SJSA1 (cell line): ENCODE results near the gene VWA3B. TPM values are rescaled to one million over a fixed set of nuclear protein-coding genes. Genes with fewer than 3 reads are reported as not detected.

Experiments used
- DNase-seq, 2 experiments: peaks; one replicate each; pipeline ENCODE4 v3.0.0-alpha.2; 2015 to 2020; ENCODE audit warnings: low spot score in 2 of 2, low read depth in 1 of 2
- H3K27ac ChIP-seq: fragments of 250-450 bp; sonication (Bioruptor Pico); 2 replicates; pipeline ENCODE4 v1.5.1; 2020; ENCODE audit warnings: mild to moderate bottlenecking, moderate library complexity
- H3K27me3 ChIP-seq: fragments of 250-450 bp; sonication (Bioruptor Pico); replicated peaks from 2 replicates; pipeline ENCODE4 v1.5.1; 2020; ENCODE audit warnings: mild to moderate bottlenecking, moderate library complexity
- H3K36me3 ChIP-seq: fragments of 250-450 bp; sonication (Bioruptor Pico); 2 replicates; pipeline ENCODE4 v1.5.1; 2020; ENCODE audit warnings: mild to moderate bottlenecking
- H3K4me1 ChIP-seq: fragments of 250-450 bp; sonication (Bioruptor Pico); replicated peaks from 2 replicates; pipeline ENCODE4 v1.6.1; 2021; ENCODE audit warnings: mild to moderate bottlenecking
- H3K4me3 ChIP-seq: fragments of 250-450 bp; sonication (Bioruptor Pico); 2 replicates; pipeline ENCODE4 v1.5.1; 2020; ENCODE audit warnings: mild to moderate bottlenecking
- H3K9me3 ChIP-seq: fragments of 250-450 bp; sonication (Bioruptor Pico); replicated peaks from 2 replicates; pipeline ENCODE4 v1.5.1; 2020; ENCODE audit warnings: mild to moderate bottlenecking
- total RNA-seq: library from RNA; depleted of rRNA; stranded (reverse); fragments of >200 nt; shearing (Covaris generic); gene quantifications from 2 replicates; pipeline ENCODE4 v1.2.3, GENCODE V29; 2014

The VWA3B gene
- total RNA-seq, 1 experiment from 2014 or later: not detected

DNA sequence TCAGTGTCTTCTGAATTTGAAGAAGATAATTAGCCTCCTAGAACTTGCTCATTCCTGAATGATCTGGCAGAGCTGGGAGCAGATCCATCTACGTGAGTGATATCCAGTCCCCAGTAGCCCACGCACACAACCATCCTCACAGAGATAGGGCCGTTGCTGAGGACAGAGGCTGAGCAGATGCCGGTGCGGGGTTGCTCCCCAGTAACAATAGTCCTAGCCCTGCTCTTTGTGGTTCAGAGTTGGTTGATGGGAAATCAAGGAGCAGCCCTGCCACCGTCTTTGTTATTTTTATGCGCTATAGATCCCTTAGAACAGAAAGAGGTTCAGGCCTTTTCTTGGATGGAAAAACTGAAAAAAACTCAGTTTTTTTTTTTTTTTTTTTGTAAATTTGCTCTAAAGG is 69.3 kb downstream of the VWA3B start:
- Histone ChIP-seq H3K4me3 (no peak overlapping the region), H3K36me3 (no peaks in the 10 kb centered on the region), H3K27ac (no peak overlapping the region), H3K4me1 (no peaks in the 10 kb centered on the region), H3K27me3 (no peaks in the 10 kb centered on the region), H3K9me3 (no peaks in the 10 kb centered on the region)
- DNase-seq: no peak

DNA sequence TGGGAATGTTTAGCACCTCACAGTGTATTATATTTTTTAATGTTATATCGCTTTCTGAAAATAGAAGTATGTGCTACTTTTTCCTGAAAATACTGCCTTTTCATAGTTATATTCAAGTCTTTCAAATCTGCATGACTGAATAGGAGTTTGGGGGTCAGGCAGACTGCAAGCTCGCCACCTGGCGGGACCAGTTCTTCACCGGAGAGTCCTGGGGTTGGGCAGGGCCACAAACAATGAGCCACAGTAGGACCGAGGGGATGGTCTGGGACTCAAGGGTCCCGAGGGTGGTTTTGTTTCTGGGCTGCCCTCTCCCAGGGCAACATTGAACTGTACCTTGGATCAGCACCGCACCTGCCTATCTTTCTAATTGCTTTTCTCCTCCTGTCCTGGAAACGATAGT is 70.6 kb downstream of the VWA3B start:
- H3K9me3 ChIP-seq: no peaks in the 10 kb centered on the region
- H3K27me3 ChIP-seq: no peaks in the 10 kb centered on the region

DNA sequence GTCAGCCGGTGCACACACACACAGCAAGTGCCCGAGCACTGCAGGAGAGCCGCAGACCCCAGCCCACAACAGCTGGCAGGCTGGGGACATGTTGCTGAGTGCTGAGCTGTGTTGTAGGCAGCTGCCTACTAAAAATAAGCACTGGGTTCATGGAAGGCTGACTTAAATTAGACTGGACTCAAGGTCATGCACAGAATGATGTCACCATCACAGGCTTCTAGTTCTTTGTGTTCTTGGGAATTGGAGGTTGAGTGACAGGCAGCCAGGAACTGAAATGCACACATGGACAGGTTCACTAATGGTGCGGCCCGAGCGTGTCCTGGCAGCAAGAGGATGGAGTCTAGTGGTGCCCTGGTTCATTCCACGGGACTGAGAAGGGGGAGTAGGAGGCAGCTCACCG is 71.3 kb downstream of the VWA3B start:
- Histone ChIP-seq H3K27ac (no peak overlapping the region), H3K4me3 (no peak overlapping the region), H3K36me3 (no peaks in the 10 kb centered on the region), H3K9me3 (no peaks in the 10 kb centered on the region), H3K4me1 (no peaks in the 10 kb centered on the region), H3K27me3 (no peaks in the 10 kb centered on the region)
- no peak for DNase-seq

More for the DNA sequence above, 70.6 kb downstream of the VWA3B start:
- DNase-seq: no peak
- Histone ChIP-seq H3K4me3 (no peak overlapping the region), H3K27ac (no peak overlapping the region), H3K36me3 (no peaks in the 10 kb centered on the region), H3K4me1 (no peaks in the 10 kb centered on the region)

DNA sequence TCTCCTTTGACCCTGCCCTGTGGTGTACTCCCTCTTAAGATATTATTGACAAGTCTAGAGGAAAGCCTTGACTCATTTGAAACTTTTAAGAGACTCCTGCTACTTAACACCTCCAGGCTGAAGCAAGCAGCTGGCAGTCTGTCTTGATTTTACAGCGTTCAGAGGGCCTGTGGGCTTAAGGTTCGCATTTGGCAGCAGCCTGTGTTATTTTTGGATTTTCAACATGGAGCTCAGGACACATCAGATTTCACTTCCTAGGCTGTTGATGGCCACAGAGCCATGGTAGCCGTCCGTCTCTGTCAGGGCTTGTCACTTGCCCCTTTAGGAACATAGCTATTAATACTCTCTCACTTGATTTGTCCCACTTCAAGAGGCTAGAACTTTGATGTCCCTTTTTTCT is 73.6 kb downstream of the VWA3B start:
- no peaks in the 10 kb centered on the region for H3K27me3 ChIP-seq
- no peak overlapping the region for H3K27ac ChIP-seq
- no peaks in the 10 kb centered on the region for H3K36me3 ChIP-seq
- H3K9me3 ChIP-seq: no peaks in the 10 kb centered on the region
- no peaks in the 10 kb centered on the region for H3K4me1 ChIP-seq
- H3K4me3 ChIP-seq: no peak overlapping the region
- DNase-seq: no peak

DNA sequence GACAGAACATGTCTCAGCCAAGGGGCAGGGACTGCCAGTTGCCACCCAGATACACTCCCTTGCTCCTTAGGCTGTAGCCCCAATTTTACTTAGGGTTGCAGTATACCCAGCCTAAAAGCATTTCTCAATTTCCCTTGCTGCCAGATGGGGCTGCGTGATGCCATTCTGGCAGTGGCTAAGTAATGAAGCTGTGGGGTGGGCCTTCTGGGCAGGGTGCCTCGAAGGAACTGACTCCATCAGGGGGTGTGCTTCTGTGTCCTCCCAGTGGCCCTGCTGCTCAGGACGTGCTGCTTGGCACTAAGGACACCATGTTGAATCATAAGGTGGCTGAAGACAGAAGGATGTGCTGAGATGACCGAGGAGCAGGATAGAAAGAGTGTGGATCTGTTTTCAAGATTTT is 74.2 kb downstream of the VWA3B start:
- no peaks in the 10 kb centered on the region for H3K9me3 ChIP-seq
- H3K27ac ChIP-seq: no peak overlapping the region
- H3K27me3 ChIP-seq: no peaks in the 10 kb centered on the region
- no peaks in the 10 kb centered on the region for H3K4me1 ChIP-seq
- no peak overlapping the region for H3K4me3 ChIP-seq
- H3K36me3 ChIP-seq: no peaks in the 10 kb centered on the region
- no peak for DNase-seq

DNA sequence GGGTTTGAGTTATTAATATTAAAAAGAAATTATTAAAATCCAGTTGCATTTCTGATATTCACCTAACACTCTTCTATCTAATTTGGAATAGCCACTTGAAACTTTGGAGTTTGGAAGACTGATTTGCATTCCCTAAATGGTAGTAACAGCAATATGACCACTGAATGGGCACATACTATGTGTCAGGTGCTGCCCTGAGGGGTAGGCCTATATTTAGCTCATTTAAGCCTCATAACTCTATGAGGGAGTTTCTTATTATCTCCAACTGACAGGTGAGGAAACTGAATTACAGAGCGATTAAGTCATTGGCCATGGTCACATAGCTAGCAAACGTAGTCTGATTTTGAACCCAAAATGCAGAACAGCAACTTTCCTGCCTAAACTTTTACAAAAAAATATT is 77.3 kb downstream of the VWA3B start:
- Histone ChIP-seq H3K4me3 (no peak overlapping the region), H3K36me3 (no peaks in the 10 kb centered on the region), H3K9me3 (no peaks in the 10 kb centered on the region), H3K4me1 (no peaks in the 10 kb centered on the region), H3K27ac (no peak overlapping the region), H3K27me3 (no peaks in the 10 kb centered on the region; the same call in 1 of the 2 replicates)
- no peak for DNase-seq

DNA sequence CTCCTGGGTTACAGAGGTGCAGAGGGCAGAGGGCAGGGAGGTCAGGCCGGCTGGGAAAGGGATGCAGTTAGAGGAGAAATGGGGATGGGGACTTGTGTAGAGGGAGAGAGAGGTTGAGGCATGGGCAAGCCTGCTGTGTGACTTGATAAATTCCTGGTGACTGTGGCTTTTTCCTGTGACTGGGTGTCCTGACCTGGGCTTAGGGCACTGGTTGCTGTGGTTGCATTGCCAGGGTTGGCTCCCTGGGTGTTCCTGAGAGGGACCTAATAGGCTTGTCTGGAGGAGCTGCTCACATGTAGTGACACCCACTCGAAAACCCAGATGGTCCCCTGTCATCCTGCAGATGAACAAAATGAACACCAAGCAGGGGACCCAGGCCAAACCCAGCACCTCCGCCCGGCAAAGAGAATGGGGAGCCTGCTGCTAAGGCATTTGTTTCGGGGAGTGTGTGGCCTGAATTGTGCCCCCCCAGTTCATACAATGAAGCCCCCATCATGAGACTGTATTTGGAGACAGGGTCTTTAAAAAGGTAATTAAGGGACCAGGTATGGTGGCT is 78.6 kb downstream of the VWA3B start:
- H3K4me1 ChIP-seq: no peaks in the 10 kb centered on the region
- no peaks in the 10 kb centered on the region for H3K36me3 ChIP-seq
- no peaks in the 10 kb centered on the region for H3K9me3 ChIP-seq
- no peaks in the 10 kb centered on the region; the same call in 1 of the 2 replicates for H3K27me3 ChIP-seq
- no peak overlapping the region for H3K4me3 ChIP-seq
- no peak overlapping the region for H3K27ac ChIP-seq
- no peak for DNase-seq

DNA sequence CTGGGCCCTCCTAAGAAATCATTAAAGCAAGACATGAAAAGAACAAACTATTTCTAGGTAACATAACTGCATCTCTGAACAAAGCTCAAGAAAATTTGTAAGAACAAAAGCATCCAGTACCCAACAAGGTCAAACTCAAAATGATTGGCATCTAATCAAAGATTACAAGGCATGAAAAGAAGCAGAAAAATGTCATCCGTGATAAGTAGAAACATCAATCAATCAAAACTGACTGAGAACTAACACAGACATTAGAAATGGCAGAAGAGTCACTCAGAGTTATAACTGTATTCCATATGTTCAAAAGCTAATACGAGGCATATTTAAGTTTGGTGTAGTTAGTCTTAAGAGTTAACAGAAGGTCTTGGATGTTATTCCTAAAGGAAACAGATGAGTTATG is 80.9 kb downstream of the VWA3B start:
- H3K4me1 ChIP-seq: no peaks in the 10 kb centered on the region
- H3K27me3 ChIP-seq: no peaks in the 10 kb centered on the region; the same call in 1 of the 2 replicates

DNA sequence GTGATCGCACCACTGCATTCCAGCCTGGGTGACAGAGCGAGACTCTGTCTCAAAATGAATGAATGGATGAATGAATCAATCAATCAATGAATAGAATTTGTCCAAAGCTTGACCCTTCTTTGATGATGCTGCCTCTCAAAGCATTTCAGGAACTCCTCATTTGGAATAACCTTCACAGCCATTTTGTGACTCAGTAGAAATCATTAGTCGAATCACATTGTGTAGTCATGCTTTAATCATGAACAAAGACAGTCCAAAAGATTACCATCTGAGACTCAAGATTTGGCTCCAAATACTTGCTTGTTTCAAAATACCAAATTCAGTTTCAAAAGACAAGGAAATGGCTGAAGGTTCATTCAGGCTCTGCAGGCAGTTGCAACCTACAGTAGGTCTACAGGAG is 83.1 kb downstream of the VWA3B start:
- Histone ChIP-seq H3K27ac (no peak overlapping the region), H3K4me1 (no peaks in the 10 kb centered on the region), H3K9me3 (no peaks in the 10 kb centered on the region), H3K36me3 (no peaks in the 10 kb centered on the region), H3K27me3 (no peaks in the 10 kb centered on the region; the same call in 1 of the 2 replicates), H3K4me3 (no peak overlapping the region)
- no peak for DNase-seq

More for the DNA sequence above, 80.9 kb downstream of the VWA3B start:
- no peaks in the 10 kb centered on the region for H3K9me3 ChIP-seq
- no peak for DNase-seq
- no peaks in the 10 kb centered on the region for H3K36me3 ChIP-seq
- H3K4me3 ChIP-seq: no peak overlapping the region
- H3K27ac ChIP-seq: no peak overlapping the region

DNA sequence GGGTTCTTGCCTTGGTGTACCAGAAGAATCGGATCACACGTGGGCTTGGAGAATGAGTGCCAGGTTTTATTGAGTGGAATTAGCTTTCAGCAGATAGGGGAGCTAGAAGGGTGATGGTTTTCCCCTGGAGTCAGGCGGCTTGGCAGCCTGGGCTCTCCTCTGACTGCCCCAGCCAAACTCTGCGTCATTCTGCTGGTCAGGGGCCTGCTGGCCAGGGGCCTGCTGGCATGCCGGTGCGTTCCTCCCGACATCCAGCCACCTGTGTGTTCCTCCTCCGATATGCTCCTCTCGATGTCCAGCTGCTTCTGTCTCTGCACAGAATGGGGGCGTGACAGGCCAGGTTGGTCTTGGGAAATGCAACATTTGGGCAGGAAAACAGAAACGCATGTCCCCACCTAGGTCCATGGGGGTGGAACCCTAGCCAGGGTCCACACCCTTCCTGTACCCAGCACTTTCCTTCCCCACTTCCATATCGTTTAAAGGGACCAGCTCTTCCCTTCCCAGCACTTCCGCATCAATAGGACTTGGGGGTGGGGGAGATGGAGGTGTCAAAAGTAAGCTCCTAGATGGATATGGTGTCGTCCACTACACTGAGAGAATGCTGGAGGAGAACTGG is 85.3 kb downstream of the VWA3B start:
- no peaks in the 10 kb centered on the region for H3K9me3 ChIP-seq
- no peaks in the 10 kb centered on the region; the same call in 1 of the 2 replicates for H3K27me3 ChIP-seq
- no peaks in the 10 kb centered on the region for H3K4me1 ChIP-seq
- DNase-seq: no peak
- no peak overlapping the region for H3K4me3 ChIP-seq
- H3K36me3 ChIP-seq: no peaks in the 10 kb centered on the region
- H3K27ac ChIP-seq: no peak overlapping the region

DNA sequence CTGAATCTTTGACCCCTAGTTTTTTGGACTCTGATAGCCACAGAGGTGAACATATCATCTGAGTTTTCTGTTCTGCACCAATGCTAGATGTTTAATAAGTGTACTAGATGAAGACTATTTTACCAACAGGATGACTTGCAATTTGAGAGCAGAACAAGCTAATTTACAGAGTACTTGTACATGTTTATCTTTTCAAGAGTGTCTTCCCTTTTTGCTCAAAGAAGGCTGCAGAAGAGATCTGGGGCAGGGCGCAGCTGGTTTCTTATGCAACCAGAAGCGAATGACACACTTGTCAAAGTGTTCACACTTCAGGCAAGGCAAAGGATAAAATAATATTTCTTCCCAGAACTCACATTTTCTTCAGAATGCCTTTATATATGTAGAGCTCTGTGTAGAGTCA is 86.0 kb downstream of the VWA3B start:
- no peaks in the 10 kb centered on the region; the same call in 1 of the 2 replicates for H3K27me3 ChIP-seq
- no peak for DNase-seq
- no peak overlapping the region for H3K27ac ChIP-seq
- H3K9me3 ChIP-seq: no peaks in the 10 kb centered on the region
- H3K36me3 ChIP-seq: no peaks in the 10 kb centered on the region
- H3K4me1 ChIP-seq: no peaks in the 10 kb centered on the region
- H3K4me3 ChIP-seq: no peak overlapping the region

DNA sequence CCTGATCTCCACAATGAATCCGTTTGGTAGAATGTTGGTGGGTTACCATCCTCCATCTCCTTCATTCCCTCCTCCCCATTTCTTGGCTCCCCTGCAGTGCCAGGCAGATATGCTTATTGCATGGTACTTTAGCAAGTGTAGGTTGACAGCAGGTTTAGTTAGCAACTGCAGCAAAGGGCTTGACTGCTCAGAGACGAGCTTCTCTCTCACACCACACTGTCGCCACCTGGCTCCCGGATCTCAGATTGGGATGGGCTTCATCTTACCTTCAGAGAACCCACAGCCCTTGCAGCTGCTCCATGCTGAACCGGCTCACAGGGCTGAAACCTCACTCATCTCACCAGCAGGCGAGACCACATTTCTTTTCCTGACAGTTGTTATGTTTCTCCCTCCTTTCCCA is 88.8 kb downstream of the VWA3B start:
- Histone ChIP-seq H3K27ac (no peak overlapping the region), H3K27me3 (peaks cover 4% of the 10 kb centered on the region; the same call in 1 of the 2 replicates), H3K36me3 (no peaks in the 10 kb centered on the region), H3K4me3 (no peak overlapping the region), H3K9me3 (no peaks in the 10 kb centered on the region), H3K4me1 (no peaks in the 10 kb centered on the region)
- no peak for DNase-seq

DNA sequence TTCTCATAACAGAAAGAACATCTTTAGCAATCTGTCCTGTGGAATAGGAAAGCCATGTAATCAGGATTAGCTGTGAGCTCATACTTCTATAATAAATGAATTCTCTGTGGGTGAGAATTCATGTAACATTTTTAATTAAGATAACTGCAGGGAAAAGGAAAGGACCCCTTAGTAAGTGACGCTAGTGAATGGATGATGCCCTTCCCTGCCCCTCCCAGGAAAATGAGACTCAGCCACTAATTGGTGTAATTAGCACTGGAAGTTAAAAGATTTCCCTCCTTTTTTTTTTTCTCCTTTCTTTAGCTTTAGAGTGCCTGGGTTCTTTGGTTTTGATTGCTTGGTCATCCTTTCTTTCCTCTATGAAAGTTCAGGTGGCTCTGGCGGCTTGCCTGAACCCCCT is 90.3 kb downstream of the VWA3B start:
- no peaks in the 10 kb centered on the region for H3K9me3 ChIP-seq
- no peak overlapping the region for H3K4me3 ChIP-seq
- H3K27me3 ChIP-seq: peaks cover 4% of the 10 kb centered on the region; the same call in 1 of the 2 replicates
- no peaks in the 10 kb centered on the region for H3K4me1 ChIP-seq
- no peak for DNase-seq
- H3K36me3 ChIP-seq: no peaks in the 10 kb centered on the region
- no peak overlapping the region for H3K27ac ChIP-seq

DNA sequence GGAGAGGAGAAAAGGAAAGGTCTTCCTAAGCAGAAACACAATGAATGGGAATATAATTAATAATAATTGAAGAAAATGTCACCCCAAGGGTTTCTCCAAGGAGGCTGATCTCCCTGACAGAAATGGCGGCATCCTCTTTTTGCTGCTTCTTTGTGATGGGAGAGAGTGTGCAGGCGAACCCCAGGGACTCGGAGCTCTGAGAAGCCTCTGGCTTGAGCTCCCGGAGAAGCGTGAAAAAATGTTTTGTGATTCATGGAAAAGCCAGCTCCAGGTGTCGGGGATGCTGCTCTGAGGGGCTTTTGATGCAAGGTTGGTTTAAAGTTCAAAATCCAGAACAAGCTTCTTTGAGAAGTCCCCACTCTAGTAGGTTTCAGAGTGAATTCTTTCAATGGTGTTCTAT is 91.0 kb downstream of the VWA3B start:
- Histone ChIP-seq H3K4me1 (no peaks in the 10 kb centered on the region), H3K36me3 (no peaks in the 10 kb centered on the region), H3K4me3 (no peak overlapping the region), H3K27ac (no peak overlapping the region), H3K9me3 (no peaks in the 10 kb centered on the region), H3K27me3 (peaks cover 4% of the 10 kb centered on the region; the same call in 1 of the 2 replicates)
- no peak for DNase-seq

DNA sequence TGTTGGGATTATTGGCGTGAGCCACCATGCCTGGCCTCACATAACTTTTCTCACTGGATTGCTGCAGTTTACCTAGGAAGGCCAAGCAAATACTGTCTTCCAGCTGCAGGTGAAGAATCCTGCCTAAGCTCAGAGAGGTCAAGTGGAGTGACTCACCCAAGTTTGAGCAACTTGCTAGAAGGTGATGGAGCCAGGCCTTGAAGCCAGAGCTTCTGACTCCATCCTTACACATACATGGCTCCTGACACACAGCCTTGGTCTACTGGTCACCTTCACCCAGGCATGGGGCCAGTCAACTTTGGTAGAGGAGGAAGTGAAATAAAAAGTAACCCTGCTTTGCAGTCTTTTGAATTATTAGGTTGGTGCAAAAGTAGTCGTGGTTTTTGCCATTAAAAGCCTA is 93.5 kb downstream of the VWA3B start:
- Histone ChIP-seq H3K27me3 (peaks cover 4% of the 10 kb centered on the region; the same call in 1 of the 2 replicates), H3K4me3 (no peak overlapping the region), H3K9me3 (no peaks in the 10 kb centered on the region), H3K27ac (no peak overlapping the region), H3K4me1 (no peaks in the 10 kb centered on the region), H3K36me3 (no peaks in the 10 kb centered on the region)
- no peak for DNase-seq
